Liver (tissue), 9 donors: ENCODE data around the gene GNE. TPM values are rescaled to one million over a fixed set of nuclear protein-coding genes. Genes with fewer than 3 reads are reported as not detected.

Source experiments
- DNase-seq: peaks from one replicate; pipeline ENCODE4 v3.0.0-alpha.2; 2017; ENCODE audit warnings: low spot score
- H3K27ac ChIP-seq, 2 donors: one replicate each; pipeline ENCODE4 v1.7.0; 2013; ENCODE audit warnings: inconsistent platforms in 2 of 2, low read length in 2 of 2, control low read depth in 1 of 2, low read depth in 1 of 2, mild to moderate bottlenecking in 1 of 2
- H3K27me3 ChIP-seq, 4 donors: one replicate each; pipeline versions ENCODE4 v1.6.1 to v1.7.0; 2013; ENCODE audit warnings: low read length in 3 of 4, inconsistent platforms in 1 of 4, mild to moderate bottlenecking in 1 of 4, moderate library complexity in 1 of 4; ENCODE audit not compliant: control insufficient read depth in 4 of 4, insufficient read depth in 4 of 4
- H3K36me3 ChIP-seq, 4 donors: one replicate each; pipeline versions ENCODE4 v1.6.1 to v1.7.0; 2013; ENCODE audit warnings: low read length in 3 of 4, mild to moderate bottlenecking in 3 of 4, low read depth in 1 of 4, moderate library complexity in 1 of 4; ENCODE audit not compliant: control insufficient read depth in 4 of 4, insufficient read depth in 3 of 4
- H3K4me1 ChIP-seq, 4 donors: one replicate each; pipeline versions ENCODE4 v1.6.1 to v1.7.0; 2013; ENCODE audit warnings: low read length in 3 of 4, mild to moderate bottlenecking in 3 of 4, moderate library complexity in 1 of 4; ENCODE audit not compliant: control insufficient read depth in 4 of 4, insufficient read depth in 4 of 4
- H3K4me3 ChIP-seq, 3 donors: one replicate each; pipeline versions ENCODE4 v1.6.1 to v1.7.0; 2013; ENCODE audit warnings: low read length in 3 of 3, control low read depth in 1 of 3, low read depth in 1 of 3, mild to moderate bottlenecking in 1 of 3
- H3K9ac ChIP-seq, 2 donors: one replicate each; pipeline ENCODE4 v1.7.0; 2013; ENCODE audit warnings: low read length in 2 of 2, mild to moderate bottlenecking in 2 of 2, moderate library complexity in 2 of 2, control low read depth in 1 of 2, low read depth in 1 of 2
- H3K9me3 ChIP-seq, 4 donors: one replicate each; pipeline versions ENCODE4 v1.6.1 to v1.7.0; 2013; ENCODE audit warnings: low read length in 3 of 4; ENCODE audit not compliant: control insufficient read depth in 4 of 4
- ATF3 ChIP-seq: IDR thresholded peaks from 2 replicates; pipeline ENCODE4 v1.6.1; 2016; ENCODE audit warnings: antibody characterized with exemption
- CTCF ChIP-seq: fragments of 150-350 bp; IDR thresholded peaks from 2 replicates; pipeline ENCODE4 v1.5.1; 2017; ENCODE audit warnings: improper control_type of control experiment, low read depth, low read length; ENCODE audit not compliant: missing input control
- EGR1 ChIP-seq, 2 donors: IDR thresholded peaks; 2 replicates each; pipeline ENCODE4 v1.6.1; 2016 to 2018; ENCODE audit warnings: antibody characterized with exemption in 2 of 2, low read depth in 2 of 2
- FOXA1 ChIP-seq: IDR thresholded peaks from 2 replicates; pipeline ENCODE4 v1.6.1; 2016; ENCODE audit warnings: antibody characterized with exemption
- FOXA2 ChIP-seq: IDR thresholded peaks from 2 replicates; pipeline ENCODE4 v1.6.1; 2016; ENCODE audit warnings: antibody characterized with exemption
- GABPA ChIP-seq, 2 donors: IDR thresholded peaks in 1 of 2; conservative IDR thresholded peaks in 1 of 2; 2 replicates each; pipeline ENCODE4 v1.6.1; 2016; ENCODE audit warnings: antibody characterized with exemption in 2 of 2, mild to moderate bottlenecking in 1 of 2, moderate library complexity in 1 of 2
- HNF4A ChIP-seq, 2 donors: conservative IDR thresholded peaks; 2 replicates each; pipeline ENCODE4 v1.6.1; 2016; ENCODE audit warnings: antibody characterized with exemption in 2 of 2, mild to moderate bottlenecking in 2 of 2
- HNF4G ChIP-seq: IDR thresholded peaks from 2 replicates; pipeline ENCODE4 v1.6.1; 2016; ENCODE audit warnings: antibody characterized with exemption
- JUND ChIP-seq, 2 donors: IDR thresholded peaks; 2 replicates each; pipeline ENCODE4 v1.6.1; 2016; ENCODE audit warnings: antibody characterized with exemption in 2 of 2
- MAX ChIP-seq: IDR thresholded peaks from 2 replicates; pipeline ENCODE4 v1.6.1; 2016; ENCODE audit warnings: antibody characterized with exemption
- NR2F2 ChIP-seq: IDR thresholded peaks from 2 replicates; pipeline ENCODE4 v1.6.1; 2016; ENCODE audit warnings: antibody characterized with exemption
- RAD21 ChIP-seq, 2 donors: IDR thresholded peaks; 2 replicates each; pipeline ENCODE4 v1.6.1; 2016; ENCODE audit warnings: antibody characterized with exemption in 2 of 2, mild to moderate bottlenecking in 2 of 2
- REST ChIP-seq: IDR thresholded peaks from 2 replicates; pipeline ENCODE4 v1.6.1; 2016; ENCODE audit warnings: antibody characterized with exemption, mild to moderate bottlenecking
- RXRA ChIP-seq, 2 donors: IDR thresholded peaks; 2 replicates each; pipeline ENCODE4 v1.6.1; 2017 to 2018; ENCODE audit warnings: antibody characterized with exemption in 2 of 2, mild to moderate bottlenecking in 1 of 2
- SP1 ChIP-seq: IDR thresholded peaks from 2 replicates; pipeline ENCODE4 v1.6.1; 2018; ENCODE audit warnings: antibody characterized with exemption, mild to moderate bottlenecking
- TAF1 ChIP-seq: conservative IDR thresholded peaks from 2 replicates; pipeline ENCODE4 v1.6.1; 2016; ENCODE audit warnings: antibody characterized with exemption, mild to moderate bottlenecking
- YY1 ChIP-seq: IDR thresholded peaks from 2 replicates; pipeline ENCODE4 v1.6.1; 2016; ENCODE audit warnings: antibody characterized with exemption, mild to moderate bottlenecking
- ZBTB33 ChIP-seq: IDR thresholded peaks from 2 replicates; pipeline ENCODE4 v1.6.1; 2016; ENCODE audit warnings: antibody characterized with exemption
- WGBS: extraction: QIAGEN DNeasy Blood & Tissue Kit; methylation state at CpG from one replicate; pipeline ENCODE4 v1.1.7; 2013; 5-methylcytosine and 5-hydroxymethylcytosine counted together
- polyA plus RNA-seq, 2 donors: library from polyadenylated mRNA; stranded (reverse) in 1 of 2; unstranded in 1 of 2; fragments of 200-250 nt in 1 of 2; fragments of >200 nt in 1 of 2; fragmentation: Nextera tagmentation in 1 of 2; extraction: Ambion mirVana in 1 of 2; gene quantifications; one replicate each; pipeline versions ENCODE4 v1.2.1 to v1.2.3, GENCODE V29; 2013 to 2015
- total RNA-seq, 2 donors: library from RNA; depleted of rRNA; stranded (reverse); fragments of >200 nt; gene quantifications; one replicate each; pipeline ENCODE4 v1.2.3, GENCODE V29; 2014
- donor health status: healthy.
- donor health status: healthy.
- donor health status: healthy.
- donor health status: healthy.
- donor health status: healthy.

GNE gene
- total and polyA plus RNA-seq, 4 donors = 21.8 to 177 (median 38.1) TPM

DNA sequence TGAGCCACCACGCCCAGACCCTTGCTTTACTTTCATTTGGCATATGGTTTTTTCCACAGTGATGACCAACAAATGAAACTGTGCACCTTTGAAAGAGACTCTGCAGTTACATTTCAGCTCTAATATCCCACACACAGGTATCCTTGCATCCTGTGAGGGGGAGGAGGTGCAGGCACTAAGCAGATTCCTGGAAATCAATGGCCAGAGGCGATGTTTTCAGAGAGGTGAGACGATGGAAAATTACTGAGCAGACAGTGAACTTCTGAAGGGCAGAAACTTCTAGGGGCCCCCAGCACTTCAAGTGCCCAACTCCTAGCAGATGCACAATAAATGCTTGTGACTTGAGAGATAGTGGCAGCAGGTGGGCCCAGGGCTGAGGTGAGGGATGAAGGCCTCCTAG is 29.8 kb upstream of the GNE start:
- Histone ChIP-seq H3K9me3 (no peaks in the 10 kb centered on the region), H3K36me3 (no peaks in the 10 kb centered on the region), H3K27ac (no peak overlapping the region), H3K4me1 (no peaks in the 10 kb centered on the region), H3K4me3 (no peak overlapping the region), H3K9ac (no peak overlapping the region), H3K27me3 (no peaks in the 10 kb centered on the region)
- TF ChIP-seq SP1 (no peak), TAF1 (no peak), NR2F2 (no peak), FOXA2 (no peak), RAD21 (IDR thresholded peaks at IDR 0.05) (no peak), GABPA (IDR thresholded peaks at IDR 0.05 in 1 of 2, conservative IDR thresholded peaks at IDR 0.05 in 1 of 2) (no peak), REST (no peak)
- WGBS = 99% methylated on average over 3 of the region's 3 CpGs
- no peak for DNase-seq

DNA sequence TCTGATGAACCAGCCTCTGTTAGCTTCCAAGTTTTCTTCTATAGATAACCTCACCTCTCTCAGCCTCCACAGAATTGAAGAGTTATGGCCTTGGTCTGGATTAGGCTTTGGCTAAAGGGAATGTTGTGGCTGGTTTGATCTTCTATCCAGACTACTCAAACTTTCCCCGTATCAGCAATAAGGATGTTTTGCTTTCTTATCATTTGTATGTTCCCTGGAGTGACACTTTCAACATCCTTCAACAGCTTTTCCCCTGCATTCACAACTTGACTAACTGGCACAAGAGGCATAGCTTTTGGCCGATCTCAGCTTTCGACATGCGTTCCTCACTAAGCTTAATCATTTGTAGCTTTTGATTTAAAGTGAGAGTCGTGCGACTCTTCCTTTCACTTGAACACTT is 28.1 kb upstream of the GNE start:
- no peak overlapping the region for H3K9ac ChIP-seq
- TF ChIP-seq FOXA2 (no peak), MAX (no peak), RAD21 (IDR thresholded peaks at IDR 0.05) (no peak), REST (no peak), HNF4G (no peak), GABPA (IDR thresholded peaks at IDR 0.05 in 1 of 2, conservative IDR thresholded peaks at IDR 0.05 in 1 of 2) (no peak), NR2F2 (no peak), CTCF (no peak), EGR1 (IDR thresholded peaks at IDR 0.05; ENCODE audit: low read depth in 2 of 2) (no peak), YY1 (no peak), SP1 (no peak), JUND (IDR thresholded peaks at IDR 0.05) (no peak), RXRA (IDR thresholded peaks at IDR 0.05) (no peak), ATF3 (no peak), TAF1 (no peak), FOXA1 (no peak), ZBTB33 (no peak), HNF4A (conservative IDR thresholded peaks at IDR 0.05) (no peak)
- 63% methylated on average over 6 of the region's 6 CpGs for WGBS
- no peaks in the 10 kb centered on the region for H3K36me3 ChIP-seq
- no peaks in the 10 kb centered on the region for H3K9me3 ChIP-seq
- no peaks in the 10 kb centered on the region for H3K4me1 ChIP-seq
- no peaks in the 10 kb centered on the region for H3K27me3 ChIP-seq
- DNase-seq = no peak
- H3K27ac ChIP-seq = no peak overlapping the region
- H3K4me3 ChIP-seq = no peak overlapping the region
